PC-9 (cell line): ENCODE data around the gene MS4A15. TPM values are rescaled to one million over a fixed set of nuclear protein-coding genes. Genes with fewer than 3 reads are reported as not detected.

ENCODE experiments used
- BruUV-seq: library from RNA; stranded (reverse); fragments of 400-500 nt; replicated peaks from 2 replicates; lab custom pipeline; 2021; lab: Mats Ljungman, UMichigan
- CTCF ChIA-PET: fragments of 300-600 bp; sonication (Branson Sonifier 250); formaldehyde crosslinking; loops from one replicate; lab custom pipeline; 2022; ENCODE audit warnings: antibody characterized with exemption; lab: Charles Lee
- POLR2A ChIA-PET: fragments of 300-600 bp; sonication (Branson Sonifier 250); formaldehyde crosslinking; loops from one replicate; lab custom pipeline; 2022; ENCODE audit warnings: antibody characterized with exemption; ENCODE audit not compliant: unreplicated experiment; lab: Charles Lee
- DNase-seq, 2 experiments: peaks; one replicate each; pipeline versions ENCODE4 v3.0.0 to v3.0.0-alpha.2; 2015 to 2022; ENCODE audit warnings: mixed read lengths in 1 of 2
- H2AFZ ChIP-seq: fragments of 200-600 bp; sonication (generic); 2 replicates; pipeline ENCODE4 v1.8.1; 2017; ENCODE audit warnings: antibody characterized with exemption
- H3F3A ChIP-seq: fragments of 200-600 bp; sonication (generic); 2 replicates; pipeline ENCODE4 v1.8.1; 2017; ENCODE audit warnings: antibody characterized with exemption, mild to moderate bottlenecking, low read depth; ENCODE audit not compliant: insufficient read depth
- H3K27ac ChIP-seq: fragments of 200-600 bp; sonication (generic); 2 replicates; pipeline ENCODE4 v1.6.1; 2016; ENCODE audit warnings: mixed run types
- H3K27me3 ChIP-seq: fragments of 200-600 bp; sonication (generic); 2 replicates; pipeline ENCODE4 v1.6.1; 2016; ENCODE audit warnings: low read depth, mixed run types; ENCODE audit not compliant: insufficient read depth
- H3K36me3 ChIP-seq: fragments of 200-600 bp; sonication (generic); 2 replicates; pipeline ENCODE4 v1.6.1; 2016; ENCODE audit warnings: low read depth, mixed run types
- H3K4me1 ChIP-seq: fragments of 200-600 bp; sonication (generic); replicated peaks from 2 replicates; pipeline ENCODE4 v1.6.1; 2016; ENCODE audit warnings: mixed run types; ENCODE audit not compliant: insufficient read depth
- H3K4me2 ChIP-seq: fragments of 200-600 bp; sonication (generic); 2 replicates; pipeline ENCODE4 v1.6.1; 2017; ENCODE audit warnings: mixed run types
- H3K4me3 ChIP-seq: fragments of 200-600 bp; sonication (generic); 2 replicates; pipeline ENCODE4 v1.6.1; 2016; ENCODE audit warnings: mixed run types
- H3K79me2 ChIP-seq: fragments of 200-600 bp; sonication (generic); 2 replicates; pipeline ENCODE4 v1.6.1; 2017; ENCODE audit warnings: low read depth, mixed run types
- H3K9me2 ChIP-seq: fragments of 200-600 bp; sonication (generic); 2 replicates; pipeline ENCODE4 v1.8.1; 2017; ENCODE audit warnings: mild to moderate bottlenecking; ENCODE audit not compliant: insufficient read depth
- H3K9me3 ChIP-seq: fragments of 200-600 bp; sonication (generic); 2 replicates; pipeline ENCODE4 v1.8.1; 2016; ENCODE audit warnings: low read depth; ENCODE audit not compliant: insufficient read depth
- H4K20me1 ChIP-seq: fragments of 200-600 bp; sonication (generic); 2 replicates; pipeline ENCODE4 v1.8.1; 2017; ENCODE audit not compliant: insufficient read depth
- EZH2 ChIP-seq: fragments of 200-600 bp; sonication (generic); IDR thresholded peaks from 2 replicates; pipeline ENCODE4 v1.8.0; 2017; ENCODE audit warnings: antibody characterized with exemption, low read depth
- intact Hi-C: fragments of 100-400 bp; cut with micrococcal nuclease; formaldehyde crosslinking; loops from one replicate; pipeline ENCODE4 v1.10.0; 2022; ENCODE audit not compliant: unreplicated experiment
- total RNA-seq: library from RNA; stranded (reverse); gene quantifications from 2 replicates; pipeline ENCODE4 v1.2.3, GENCODE V29; 2021
- TF ChIP-seq, protein P1 (sequence below): fragments of 200-600 bp; sonication (generic); conservative IDR thresholded peaks from 2 replicates; pipeline ENCODE4 v1.6.1; 2017; ENCODE audit warnings: mixed run types, antibody characterized with exemption, mild to moderate bottlenecking, moderate library complexity

Gene MS4A15
- total RNA-seq, 1 experiment from 2014 or later = not detected

DNA sequence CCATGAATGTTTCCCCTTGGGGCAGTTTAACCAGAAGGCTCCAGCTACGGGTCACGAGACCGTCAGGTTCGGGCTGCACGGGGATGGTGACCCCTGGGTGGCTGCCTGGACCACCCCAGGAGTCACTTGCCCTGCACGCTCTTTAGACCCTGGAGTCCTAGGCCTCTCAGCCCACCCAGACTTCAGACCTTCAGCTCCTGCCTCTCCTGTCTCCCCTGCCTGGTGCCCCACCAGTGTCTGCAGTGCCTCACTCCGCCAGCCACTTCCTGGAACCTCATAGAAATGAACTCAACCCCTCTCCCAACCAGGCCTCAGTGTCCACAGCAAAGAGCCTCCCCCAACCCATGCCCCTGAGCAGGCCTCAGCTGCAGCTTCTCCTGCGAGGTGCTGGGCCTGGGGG is 16.0 kb downstream of the MS4A15 start:
- TF ChIP-seq EZH2 = no peak
- TF ChIP-seq, protein P1, sequence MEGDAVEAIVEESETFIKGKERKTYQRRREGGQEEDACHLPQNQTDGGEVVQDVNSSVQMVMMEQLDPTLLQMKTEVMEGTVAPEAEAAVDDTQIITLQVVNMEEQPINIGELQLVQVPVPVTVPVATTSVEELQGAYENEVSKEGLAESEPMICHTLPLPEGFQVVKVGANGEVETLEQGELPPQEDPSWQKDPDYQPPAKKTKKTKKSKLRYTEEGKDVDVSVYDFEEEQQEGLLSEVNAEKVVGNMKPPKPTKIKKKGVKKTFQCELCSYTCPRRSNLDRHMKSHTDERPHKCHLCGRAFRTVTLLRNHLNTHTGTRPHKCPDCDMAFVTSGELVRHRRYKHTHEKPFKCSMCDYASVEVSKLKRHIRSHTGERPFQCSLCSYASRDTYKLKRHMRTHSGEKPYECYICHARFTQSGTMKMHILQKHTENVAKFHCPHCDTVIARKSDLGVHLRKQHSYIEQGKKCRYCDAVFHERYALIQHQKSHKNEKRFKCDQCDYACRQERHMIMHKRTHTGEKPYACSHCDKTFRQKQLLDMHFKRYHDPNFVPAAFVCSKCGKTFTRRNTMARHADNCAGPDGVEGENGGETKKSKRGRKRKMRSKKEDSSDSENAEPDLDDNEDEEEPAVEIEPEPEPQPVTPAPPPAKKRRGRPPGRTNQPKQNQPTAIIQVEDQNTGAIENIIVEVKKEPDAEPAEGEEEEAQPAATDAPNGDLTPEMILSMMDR = no peak
- Histone ChIP-seq H3K36me3 (no peaks in the 10 kb centered on the region), H3K4me1 (no peaks in the 10 kb centered on the region), H3K9me2 (no peaks in the 10 kb centered on the region), H3K27me3 (peaks cover 72% of the 10 kb centered on the region), H2AFZ (no peak overlapping the region), H3K9me3 (no peaks in the 10 kb centered on the region), H4K20me1 (no peaks in the 10 kb centered on the region), H3K79me2 (no peaks in the 10 kb centered on the region), H3K4me2 (no peak overlapping the region), H3F3A (no peaks in the 10 kb centered on the region), H3K4me3 (no peak overlapping the region), H3K27ac (no peak overlapping the region)
- POLR2A ChIA-PET = no interaction called here
- intact Hi-C loops = no loop called here
- BruUV-seq = no TSS peak
- no peak for DNase-seq
- CTCF ChIA-PET = interaction anchor here (0.5 kb wide), 1 partner anchor 628 kb away, joined by 4 read pairs; no protein-coding TSS in a partner anchor

DNA sequence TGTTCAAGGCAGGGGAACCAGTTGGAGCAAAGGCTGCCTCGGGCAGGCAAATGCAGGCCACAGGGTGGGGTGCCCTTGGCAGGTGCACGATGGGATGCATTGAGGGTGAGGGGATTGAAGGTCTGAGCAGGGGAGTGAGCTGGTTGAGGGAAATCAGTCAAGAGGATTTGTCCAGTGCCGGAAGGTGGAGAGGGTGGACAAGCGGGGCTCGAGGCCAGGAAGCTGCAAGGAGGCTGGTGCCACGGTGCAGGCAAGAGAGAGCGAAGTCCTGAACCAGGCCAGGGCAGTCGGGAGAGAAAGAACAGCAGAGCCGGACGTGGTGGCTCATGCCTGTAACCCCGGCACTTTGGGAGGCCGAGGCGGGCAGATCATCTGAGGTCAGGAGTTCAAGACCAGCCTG is 18.1 kb downstream of the MS4A15 start:
- POLR2A ChIA-PET = no interaction called here
- H3K4me3 ChIP-seq = no peak overlapping the region
- H3K27me3 ChIP-seq = peaks cover 51% of the 10 kb centered on the region
- no peaks in the 10 kb centered on the region for H4K20me1 ChIP-seq
- CTCF ChIA-PET = interaction anchor here (0.6 to 1.3 kb wide), 2 partner anchors 10 to 527 kb away, joined by 3 to 6 read pairs; no protein-coding TSS in a partner anchor
- no peak for DNase-seq
- H3K4me1 ChIP-seq = no peaks in the 10 kb centered on the region
- BruUV-seq = no TSS peak
- H3K27ac ChIP-seq = no peak overlapping the region
- no peaks in the 10 kb centered on the region for H3F3A ChIP-seq
- no peaks in the 10 kb centered on the region for H3K79me2 ChIP-seq
- H3K4me2 ChIP-seq = no peak overlapping the region
- no peaks in the 10 kb centered on the region for H3K9me2 ChIP-seq
- intact Hi-C loops = loop anchor here (1.0 to 5.0 kb wide), 6 partner anchors 58 to 613 kb away; no protein-coding TSS in a partner anchor
- TF ChIP-seq, protein P1 = no peak
- no peak for TF ChIP-seq EZH2
- no peaks in the 10 kb centered on the region for H3K9me3 ChIP-seq
- no peaks in the 10 kb centered on the region for H3K36me3 ChIP-seq
- no peak overlapping the region for H2AFZ ChIP-seq

DNA sequence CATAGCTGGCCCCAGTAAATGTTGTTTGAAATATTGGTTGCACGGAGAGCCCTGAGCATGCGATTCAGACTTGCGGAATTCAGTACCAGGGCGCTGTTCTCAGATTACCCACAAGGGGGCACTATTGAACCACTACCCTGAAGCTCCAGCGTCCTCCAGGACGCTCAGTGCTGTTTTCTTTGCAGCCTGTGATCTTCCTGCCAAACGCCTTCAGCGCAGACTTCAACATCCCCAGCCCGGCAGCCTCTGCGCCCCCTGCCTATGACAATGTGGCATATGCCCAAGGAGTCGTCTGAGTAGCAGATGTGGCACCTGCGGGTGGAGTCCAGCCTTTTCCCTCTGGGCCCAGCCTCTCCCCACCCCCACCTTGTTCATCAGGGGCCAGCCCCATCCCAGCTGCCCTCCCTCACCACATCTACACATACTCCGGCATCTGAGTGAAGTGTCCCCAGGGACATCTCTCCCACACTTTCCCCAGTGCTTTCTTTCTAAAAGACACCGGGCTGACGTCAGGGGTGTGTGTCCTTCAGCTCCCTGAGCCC is 18.8 kb downstream of the MS4A15 start:
- H3K4me2 ChIP-seq = no peak overlapping the region
- CTCF ChIA-PET = interaction anchor here (0.6 to 1.3 kb wide), 4 partner anchors 11 to 610 kb away, joined by 3 to 6 read pairs (median 4); no protein-coding TSS in a partner anchor
- no peak overlapping the region for H3K27ac ChIP-seq
- H3K9me2 ChIP-seq = no peaks in the 10 kb centered on the region
- TF ChIP-seq, protein P1 = peak; percentile 90
- no peak for TF ChIP-seq EZH2
- H3K9me3 ChIP-seq = no peaks in the 10 kb centered on the region
- H4K20me1 ChIP-seq = no peaks in the 10 kb centered on the region
- BruUV-seq = no TSS peak
- H3K27me3 ChIP-seq = peaks cover 43% of the 10 kb centered on the region
- no peaks in the 10 kb centered on the region for H3K4me1 ChIP-seq
- no peaks in the 10 kb centered on the region for H3K36me3 ChIP-seq
- intact Hi-C loops = loop anchor here (1.0 to 5.0 kb wide), 6 partner anchors 57 to 612 kb away; no protein-coding TSS in a partner anchor
- H2AFZ ChIP-seq = no peak overlapping the region
- no peak overlapping the region for H3K4me3 ChIP-seq
- POLR2A ChIA-PET = no interaction called here
- H3K79me2 ChIP-seq = no peaks in the 10 kb centered on the region
- no peaks in the 10 kb centered on the region for H3F3A ChIP-seq
- peak; percentile 70 to 87 for DNase-seq
